ENCODE data around the gene ARIH2.
"Not testable (repeated sequence)": the region's sequence is repeated elsewhere in the genome, so short reads cannot be mapped to it uniquely, and the experiment has no call there.

ARIH2 gene

DNA sequence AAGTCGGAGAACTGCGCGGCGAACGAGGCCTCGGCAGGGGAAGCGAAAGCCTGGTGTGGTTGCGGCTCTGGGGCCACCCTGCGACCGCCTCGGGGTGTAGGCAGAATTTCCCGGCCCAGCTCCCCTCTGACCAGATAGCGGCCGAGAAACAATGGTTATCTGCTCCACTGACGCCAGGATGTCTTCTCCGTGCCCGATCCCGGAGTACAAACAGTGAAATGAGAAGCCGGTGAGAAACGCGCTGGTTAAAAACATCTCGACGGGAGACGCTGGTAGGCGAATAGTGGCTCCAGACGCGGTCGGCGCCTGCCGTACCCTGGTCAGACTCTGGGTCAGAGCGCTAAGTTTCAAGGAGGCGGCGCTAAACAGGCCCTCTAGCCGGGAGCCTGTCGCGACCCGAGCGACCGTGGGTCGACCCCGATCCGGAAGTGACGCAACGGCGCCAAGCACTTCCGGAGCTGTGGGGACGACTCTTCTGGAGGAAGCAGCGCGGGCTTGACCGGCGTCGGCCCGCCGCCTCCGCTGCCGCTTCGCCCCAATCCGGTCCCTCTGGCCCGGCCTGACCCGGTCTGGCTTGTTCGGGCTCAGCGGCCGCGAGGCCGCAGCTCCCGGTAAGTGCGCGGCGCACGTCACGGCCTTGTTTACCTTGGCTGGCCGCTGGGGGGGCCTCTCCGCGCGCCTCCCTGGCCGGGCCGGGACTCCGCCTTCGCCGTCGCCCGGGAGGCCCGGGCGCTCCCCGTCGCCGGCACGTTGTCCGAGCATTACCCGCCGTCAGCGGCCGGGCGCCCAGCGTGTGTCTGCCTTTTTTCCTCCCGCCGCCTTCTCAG lies at the start of gene ARIH2:
ARIH2 (plus strand) TSS at position 455 of the 827 bp plus-strand sequence. CDS start 8,717 bp downstream, outside the sequence.
- peak; percentile 88 for DNase-seq

- DNase-seq, result no peak
Measured at GRCh38 chr3:48877671-48878070, 41.0 kb upstream of the ARIH2 start.

DNA sequence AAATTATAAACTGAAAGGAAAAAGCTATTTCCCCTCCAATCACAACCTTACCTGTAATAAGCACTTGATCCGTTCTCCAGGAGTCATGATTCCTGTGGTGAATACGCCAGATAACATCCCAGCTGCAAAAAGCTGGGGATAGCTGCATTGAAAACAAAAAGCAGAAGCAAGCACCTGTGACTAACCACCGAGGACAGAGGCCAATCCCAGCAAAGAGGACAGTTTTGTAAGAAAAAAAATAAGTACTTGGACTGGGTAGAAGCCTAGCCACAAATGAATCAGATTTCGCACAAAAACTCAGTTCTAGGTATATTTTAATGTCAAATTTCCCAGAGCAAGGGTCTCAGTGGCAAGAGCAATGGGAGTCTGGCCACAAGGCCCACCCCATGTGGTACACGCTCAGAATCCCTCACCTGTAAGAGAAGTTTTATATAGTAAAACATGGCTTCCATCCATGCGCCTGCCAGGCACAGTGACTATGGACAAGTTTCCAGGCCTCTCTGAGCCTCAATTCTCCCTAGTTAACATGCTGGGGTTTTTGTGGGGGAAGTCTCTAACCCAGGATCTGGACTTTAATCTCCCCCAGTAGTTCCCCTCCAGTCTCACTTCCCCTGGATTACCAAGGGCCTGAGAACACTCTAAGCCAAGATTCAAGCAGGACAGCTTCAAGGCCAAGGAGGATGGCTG lies 39.2 kb upstream of the ARIH2 start:
- no peak for DNase-seq

DNA sequence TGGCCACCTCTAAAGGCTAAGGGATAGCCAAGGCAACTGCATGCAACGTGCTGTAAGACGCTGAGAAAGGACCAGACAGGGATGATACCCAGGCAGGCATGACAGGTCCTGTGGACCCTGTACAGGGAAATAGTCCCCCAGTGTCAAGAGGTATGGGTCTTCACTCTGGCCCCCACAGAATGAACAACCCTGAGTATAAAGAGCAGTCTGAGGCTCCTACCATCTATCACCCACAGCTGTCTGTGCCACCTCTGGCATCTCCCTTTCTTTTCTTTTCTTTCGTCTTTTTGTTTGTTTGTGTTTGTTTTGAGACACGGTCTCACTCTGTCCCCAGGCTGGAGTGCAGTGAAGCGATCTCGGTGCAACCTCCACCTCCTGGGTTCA lies 38.7 kb upstream of the ARIH2 start:
- DNase-seq, result no peak

- no peak for DNase-seq
Measured at GRCh38 chr3:48881006-48881405, 37.6 kb upstream of the ARIH2 start.

- no peak for DNase-seq
Measured at GRCh38 chr3:48881652-48882114, 37.0 kb upstream of the ARIH2 start.

DNA sequence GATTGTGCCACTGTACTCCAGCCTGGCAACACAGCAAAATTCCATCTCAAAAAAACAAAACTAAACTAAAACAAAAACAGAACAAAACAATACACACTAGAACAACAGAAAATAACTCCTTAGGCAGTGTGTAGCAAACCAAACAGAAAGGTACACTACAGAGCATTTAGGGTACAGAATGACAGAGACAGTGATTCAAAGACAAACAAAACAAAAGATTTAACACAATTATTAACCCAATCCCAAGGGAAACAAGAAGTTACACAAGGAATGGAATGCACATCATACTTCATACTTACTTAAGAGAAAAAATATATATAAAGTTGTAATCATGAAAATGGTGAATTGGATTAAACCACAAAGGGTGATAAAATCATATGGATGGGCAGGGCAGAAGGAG lies 32.9 kb upstream of the ARIH2 start:
- no peak for DNase-seq

DNA sequence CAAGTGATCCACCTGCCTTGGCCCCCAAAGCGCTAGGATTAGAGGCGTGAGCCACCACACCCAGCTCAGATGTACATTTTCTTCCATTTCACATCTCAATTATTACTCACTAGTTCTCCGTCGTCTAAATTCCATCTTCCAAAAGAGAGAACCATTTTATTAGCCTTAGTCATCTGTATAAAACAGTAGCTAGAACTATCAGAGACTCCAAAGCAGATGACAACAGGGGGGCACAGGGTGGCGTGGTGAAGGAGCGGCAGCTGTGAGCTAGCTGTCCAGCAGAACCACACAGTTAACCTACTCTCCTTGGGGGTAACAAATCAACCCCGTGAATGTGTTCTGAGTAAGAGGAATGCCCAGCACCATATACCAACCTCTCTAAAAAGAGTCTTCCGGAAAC lies 27.0 kb upstream of the ARIH2 start:
- no peak for DNase-seq

DNA sequence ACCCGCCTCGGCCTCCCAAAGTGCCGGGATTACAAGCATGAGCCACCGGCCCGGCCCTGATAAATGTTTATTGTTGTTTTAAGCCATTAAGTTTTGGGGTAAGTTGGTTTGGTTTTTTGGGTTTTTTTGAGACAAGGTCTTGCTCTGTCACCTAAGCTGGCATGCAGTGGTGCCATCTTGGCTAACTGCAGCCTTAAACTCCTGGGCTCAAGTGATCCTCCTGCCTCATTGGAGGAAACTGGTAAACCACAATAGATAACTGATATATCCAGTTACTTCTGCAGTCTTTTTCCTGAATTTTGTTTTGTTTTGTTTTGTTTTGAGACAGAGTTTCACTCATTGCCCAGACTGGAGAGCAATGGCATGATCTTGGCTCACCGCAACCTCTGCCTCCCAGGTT lies 24.1 kb upstream of the ARIH2 start:
- no peak for DNase-seq

- no peak for DNase-seq
Measured at GRCh38 chr3:48896936-48897335, 21.7 kb upstream of the ARIH2 start.

DNA sequence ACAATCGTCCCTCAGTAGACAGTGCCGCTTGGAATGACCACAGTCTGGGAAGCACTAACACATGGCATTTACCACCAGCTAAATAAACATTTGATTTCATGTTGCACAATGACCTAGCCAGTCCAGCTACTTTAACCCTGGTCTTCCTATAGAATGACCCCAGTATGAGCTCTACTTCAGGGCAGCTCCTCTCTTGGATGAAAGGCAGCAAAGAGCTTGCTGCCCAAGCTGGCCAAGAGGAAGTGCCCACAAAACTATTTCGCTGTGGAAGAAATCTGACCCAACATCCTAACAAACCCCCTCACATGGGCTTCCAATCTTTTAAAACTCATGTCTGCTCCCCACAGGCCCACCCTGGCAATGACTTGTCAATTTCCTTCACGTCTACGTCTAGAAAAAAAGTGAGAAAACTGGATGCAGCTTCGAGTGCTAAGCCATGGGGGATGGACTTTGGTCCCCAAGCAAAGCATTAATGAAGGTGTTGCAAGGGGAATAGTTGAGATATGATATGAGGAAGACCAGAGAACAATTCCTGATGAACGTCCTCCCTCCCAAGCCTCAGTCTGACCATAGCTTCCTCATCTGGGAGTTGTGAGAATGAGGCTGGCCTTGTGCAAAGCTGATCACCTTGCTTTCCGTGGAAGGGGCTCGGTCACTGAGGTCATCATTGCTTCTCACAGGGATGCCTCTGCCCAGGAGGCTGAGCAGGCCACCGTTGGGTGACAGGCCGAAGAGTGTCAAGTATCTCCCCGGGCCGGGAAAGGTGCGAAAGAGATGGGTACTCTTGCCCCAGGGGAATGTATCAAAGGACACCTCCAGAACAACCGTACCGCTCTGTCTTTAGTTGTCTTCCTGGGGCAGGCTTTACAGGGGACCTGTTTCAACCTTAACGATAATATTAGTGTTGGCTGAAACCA lies 20.9 kb upstream of the ARIH2 start:
- DNase-seq, result no peak

DNA sequence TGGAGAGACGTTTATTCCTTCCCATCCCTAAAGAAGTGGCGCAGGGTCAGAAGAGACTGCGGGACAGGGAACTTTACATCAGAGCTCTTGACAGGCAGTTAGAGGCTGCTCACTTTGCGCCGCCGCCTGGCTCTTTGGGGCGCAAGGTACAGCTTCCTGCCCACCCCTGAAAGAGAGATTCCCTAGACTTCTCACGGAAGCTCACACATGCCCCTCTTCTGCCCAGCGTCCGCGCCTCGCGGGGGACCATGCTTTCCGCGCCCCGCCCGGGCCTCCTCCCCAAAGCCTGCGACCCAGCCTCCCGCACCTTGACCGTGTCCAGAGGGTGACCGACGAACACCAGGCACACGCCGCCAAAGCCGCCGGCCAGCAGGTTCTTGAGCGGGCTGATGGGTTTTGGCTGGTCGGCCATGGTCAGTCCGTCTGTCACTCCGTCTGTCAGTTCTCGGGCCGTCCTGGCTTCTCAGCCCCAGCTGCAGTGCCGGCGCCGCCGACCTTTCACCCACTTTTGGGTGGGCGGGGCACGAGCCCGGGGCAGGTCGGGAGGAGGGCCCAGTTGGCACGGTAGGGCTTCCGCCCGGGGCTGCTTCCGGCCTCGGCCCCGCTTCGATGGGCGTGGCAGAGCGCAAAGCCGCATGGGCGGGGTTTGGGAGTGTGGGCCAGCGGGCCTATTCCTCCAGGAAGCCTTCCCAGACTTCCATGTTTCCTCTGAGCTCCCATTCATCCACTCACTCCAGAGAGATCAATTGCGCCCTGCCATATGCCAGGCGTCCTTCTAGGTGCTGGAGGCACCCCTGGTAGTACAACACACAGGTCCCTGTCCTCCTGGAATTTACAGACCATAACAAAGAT lies 20.0 kb upstream of the ARIH2 start, which contains the start of gene SLC25A20:
SLC25A20 (minus strand) TSS at position 500 of the 852 bp plus-strand sequence; CDS start at position 412, 88 bp downstream.
- peak; percentile 83 for DNase-seq

DNA sequence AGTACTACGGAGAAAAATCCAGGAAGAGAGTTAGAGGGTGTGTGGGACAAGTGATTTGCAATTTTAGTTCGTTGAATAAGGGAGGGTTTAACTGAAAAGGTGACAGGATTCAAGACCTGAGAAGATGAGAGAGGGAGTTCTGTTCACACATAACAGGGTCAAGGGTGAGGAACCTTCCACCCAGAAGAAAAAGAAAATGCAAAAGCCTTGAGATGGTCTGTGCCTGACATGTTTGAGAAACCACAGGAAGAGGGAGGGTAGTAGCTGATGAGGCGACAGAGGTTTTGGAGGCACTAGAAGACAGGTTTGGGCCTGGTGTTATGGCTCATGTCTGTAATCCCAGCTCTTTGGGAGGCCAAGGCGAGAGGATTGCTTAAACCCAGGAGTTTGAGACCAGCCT lies 19.4 kb upstream of the ARIH2 start:
- DNase-seq, result no peak

DNA sequence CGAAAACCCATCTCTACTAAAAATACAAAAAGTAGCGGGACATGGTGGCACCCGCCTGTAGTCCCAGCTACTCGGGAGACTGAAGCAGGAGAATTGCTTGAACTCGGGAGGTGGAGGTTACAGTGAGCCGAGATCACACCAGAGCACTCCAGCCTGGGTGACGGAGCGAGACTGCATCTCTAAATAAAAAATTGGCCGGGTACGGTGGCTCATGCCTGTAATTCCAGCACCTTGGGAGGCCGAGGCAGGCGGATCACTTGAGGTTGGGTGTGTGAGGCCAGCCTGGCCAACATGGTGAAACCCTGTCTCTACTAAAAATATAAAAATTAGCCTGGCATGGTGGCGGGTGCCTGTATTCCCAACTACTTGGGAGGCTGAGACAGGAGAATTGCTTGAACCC lies 11.6 kb upstream of the ARIH2 start:
- not testable (repeated sequence) for DNase-seq

DNA sequence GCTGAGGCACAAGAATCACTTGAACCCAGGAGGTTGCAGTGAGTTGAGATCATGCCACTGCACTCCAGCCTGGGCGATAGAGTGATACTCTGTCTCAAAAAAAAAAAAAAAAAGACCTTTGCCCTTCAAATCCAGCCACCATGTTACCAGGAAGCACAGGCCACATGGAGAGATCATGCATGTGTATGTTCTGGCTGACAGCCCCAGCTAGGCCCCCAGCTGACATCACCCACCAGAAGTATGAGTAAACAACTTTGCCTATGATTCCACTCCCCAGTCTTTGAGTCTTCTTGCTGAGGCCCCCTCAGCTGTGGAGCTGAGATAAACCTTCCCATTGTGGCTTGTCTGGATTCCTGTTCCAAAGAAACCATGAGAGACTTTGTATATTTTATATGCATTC lies 3.3 kb upstream of the ARIH2 start:
- no peak for DNase-seq

DNA sequence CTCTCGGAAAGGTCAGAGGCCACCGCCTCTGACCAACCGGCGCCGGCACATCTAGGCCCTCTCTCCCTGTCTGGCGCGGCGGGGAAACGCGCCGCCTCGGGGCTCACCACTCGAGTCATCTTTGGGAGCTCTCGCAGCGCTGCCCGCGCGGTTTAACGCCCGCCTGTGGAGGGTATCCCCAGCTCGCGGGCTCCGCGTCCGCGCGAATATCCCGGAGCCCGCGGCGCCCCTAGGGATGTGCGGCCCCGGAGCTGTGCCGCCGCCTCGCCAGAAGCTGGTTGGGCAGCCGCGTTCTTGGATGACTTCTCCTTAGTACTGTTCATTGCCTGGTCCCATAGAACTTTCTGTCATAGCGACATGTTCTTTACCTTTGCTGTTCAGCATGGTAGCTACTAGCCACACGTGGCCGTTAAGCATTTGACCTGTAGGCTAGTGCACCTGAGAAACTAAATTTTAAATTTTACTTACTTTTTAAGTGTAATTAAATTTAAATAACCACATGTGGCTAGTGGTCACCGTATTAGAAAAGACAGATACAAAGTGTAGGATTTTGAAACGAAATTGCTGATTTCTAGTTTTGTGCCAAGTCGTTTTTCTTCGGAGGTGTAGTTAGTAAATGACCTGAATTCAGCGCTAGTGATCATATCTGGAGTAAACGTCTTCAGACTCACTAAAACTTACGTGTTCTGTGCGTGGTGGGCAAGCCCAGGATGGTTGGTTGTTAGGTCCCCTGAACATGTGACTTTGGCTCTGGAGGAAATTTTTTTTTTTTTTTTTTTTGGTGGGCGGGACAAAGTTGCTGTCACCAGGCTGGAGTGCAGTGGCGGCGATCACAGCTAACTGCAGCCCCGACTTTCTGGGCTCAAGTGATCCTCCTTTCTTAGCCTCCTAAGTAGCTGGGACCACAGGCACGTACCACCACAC lies 835 bp downstream of the ARIH2 start:
- DNase-seq, result peak; percentile 63

DNA sequence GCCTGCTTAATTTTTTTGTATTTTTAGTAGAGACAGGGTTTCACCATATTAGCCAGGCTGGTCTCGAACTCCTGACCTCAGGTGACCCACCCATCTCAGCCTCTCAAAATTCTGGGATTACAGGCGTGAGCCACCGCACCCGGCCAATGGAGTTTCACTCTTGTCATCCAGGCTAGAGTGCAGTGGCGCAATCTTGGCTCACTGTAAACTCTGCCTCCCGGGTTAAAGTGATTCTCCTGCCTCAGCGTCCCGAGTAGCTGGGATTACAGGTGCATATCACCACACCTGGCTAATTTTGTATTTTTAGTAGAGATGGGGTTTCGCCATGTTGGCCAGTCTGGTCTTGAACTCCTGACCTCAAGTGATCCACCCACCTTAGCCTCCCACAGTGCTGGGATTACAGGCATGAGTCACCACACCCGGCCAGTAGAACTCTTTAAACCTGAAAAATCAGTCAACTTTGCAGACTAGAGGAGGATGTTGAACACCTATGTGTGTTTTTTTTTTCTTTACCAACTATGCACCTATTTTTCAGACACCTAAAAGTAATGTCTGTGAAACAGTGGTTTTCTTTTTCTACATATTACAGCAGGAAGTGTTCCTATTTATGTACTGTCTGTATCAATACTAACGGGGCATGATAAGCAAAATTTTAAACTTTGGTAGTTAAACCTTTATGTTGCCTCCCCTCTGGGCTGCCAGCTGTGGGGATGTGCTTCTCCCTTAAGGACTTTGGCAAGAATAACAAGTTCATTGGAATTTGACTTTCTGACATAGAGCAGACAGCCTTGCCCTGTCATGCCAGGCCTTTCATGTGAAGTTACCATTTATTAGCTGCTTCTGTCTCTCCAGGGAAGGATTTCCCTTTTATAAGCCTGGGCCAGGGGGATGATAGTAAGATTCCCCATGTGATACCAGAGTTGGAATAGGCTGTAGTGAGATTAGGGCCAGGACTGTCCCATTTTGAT lies 8.1 kb downstream of the ARIH2 start:
- DNase-seq, result no peak

DNA sequence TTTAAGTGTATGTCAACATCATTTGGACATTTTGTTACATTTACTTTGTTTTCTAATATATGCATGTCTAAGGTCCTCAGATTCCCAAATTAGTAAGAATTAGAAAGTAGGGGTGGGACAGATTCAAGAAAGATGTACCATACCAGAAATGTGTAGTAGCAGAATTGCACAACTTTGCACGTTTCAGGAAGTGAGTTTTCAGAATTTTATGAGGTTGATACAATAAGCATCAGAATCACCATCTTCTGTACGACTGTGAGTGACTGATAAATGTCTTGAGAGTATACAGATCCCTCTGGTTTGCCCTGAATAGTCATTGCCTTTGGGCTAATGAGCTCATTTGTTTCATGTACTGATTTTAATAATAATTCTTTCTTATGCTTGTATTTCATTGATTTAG lies 9.3 kb downstream of the ARIH2 start:
- DNase-seq, result no peak

DNA sequence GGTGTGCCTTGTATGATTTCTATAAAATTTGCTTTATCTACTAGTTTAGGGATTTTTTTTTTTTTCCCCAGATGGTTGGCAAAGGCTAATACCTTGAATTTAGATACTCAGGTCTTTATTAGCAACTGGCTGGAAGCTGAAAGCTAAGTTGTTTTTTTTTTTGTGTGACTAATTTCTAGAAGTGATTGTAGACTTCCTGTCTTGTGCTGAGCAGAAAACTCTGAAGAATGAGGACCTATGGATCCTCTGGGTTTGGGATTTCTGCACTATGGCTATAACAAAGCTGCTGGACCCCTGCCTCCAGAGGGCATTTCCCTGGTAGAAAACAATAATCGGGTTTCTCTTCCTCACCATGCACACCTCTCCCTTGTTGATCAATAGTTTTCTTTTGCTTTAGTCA lies 10.0 kb downstream of the ARIH2 start:
- no peak for DNase-seq

Measured in NCI-H69 (cell line).